GM23338 (cell line): Measurements from ENCODE around the gene RNF212B. TPM values are rescaled to one million over a fixed set of nuclear protein-coding genes. Genes with fewer than 3 reads are reported as not detected.

Source experiments
- ATAC-seq: fragments of 200-7000 bp; cut with Tn5 transposase; 3 replicates; pipeline ENCODE4 v1.9.1; 2020
- DNase-seq: peaks from one replicate; pipeline ENCODE4 v3.0.0-alpha.2; 2015; ENCODE audit warnings: low spot score
- H2AFZ ChIP-seq: fragments of 200-600 bp; sonication (generic); 2 replicates; pipeline ENCODE4 v1.8.0; 2016; ENCODE audit warnings: antibody characterized with exemption, mild to moderate bottlenecking, moderate library complexity
- H3F3A ChIP-seq: fragments of 200-600 bp; sonication (generic); replicated peaks from 2 replicates; pipeline ENCODE4 v1.8.0; 2017; ENCODE audit warnings: antibody characterized with exemption, mixed run types, low read depth
- H3K27ac ChIP-seq: fragments of 200-600 bp; sonication (generic); 2 replicates; pipeline ENCODE4 v1.6.1; 2016; ENCODE audit warnings: low read depth
- H3K27me3 ChIP-seq: fragments of 200-600 bp; sonication (generic); 2 replicates; pipeline ENCODE4 v1.8.0; 2016; ENCODE audit warnings: mild to moderate bottlenecking, mixed run types, moderate library complexity; ENCODE audit not compliant: insufficient read depth
- H3K36me3 ChIP-seq: fragments of 200-600 bp; sonication (generic); 2 replicates; pipeline ENCODE4 v1.8.0; 2016; ENCODE audit warnings: mild to moderate bottlenecking; ENCODE audit not compliant: insufficient read depth
- H3K4me1 ChIP-seq: fragments of 200-600 bp; sonication (generic); 2 replicates; pipeline ENCODE4 v1.8.0; 2016; ENCODE audit warnings: mild to moderate bottlenecking, moderate library complexity; ENCODE audit not compliant: insufficient read depth
- H3K4me2 ChIP-seq: fragments of 200-600 bp; sonication (generic); 2 replicates; pipeline ENCODE4 v1.7.1; 2017; ENCODE audit warnings: mixed run types
- H3K4me3 ChIP-seq: fragments of 200-600 bp; sonication (generic); 2 replicates; pipeline ENCODE4 v1.6.1; 2016; ENCODE audit warnings: mixed run types
- H3K79me2 ChIP-seq: fragments of 200-600 bp; sonication (generic); replicated peaks from 2 replicates; pipeline ENCODE4 v1.8.0; 2017; ENCODE audit warnings: mild to moderate bottlenecking; ENCODE audit not compliant: insufficient read depth
- H3K9me2 ChIP-seq: fragments of 200-600 bp; sonication (generic); 2 replicates; pipeline ENCODE4 v1.8.0; 2017; ENCODE audit not compliant: insufficient read depth
- H4K20me1 ChIP-seq: fragments of 200-600 bp; sonication (generic); replicated peaks from 2 replicates; pipeline ENCODE4 v1.8.0; 2017; ENCODE audit warnings: mild to moderate bottlenecking; ENCODE audit not compliant: insufficient read depth
- H3K27ac Mint-ChIP-seq: 2 replicates; pipeline ENCODE4 v1.8.0; 2020; ENCODE audit warnings: inconsistent platforms, mild to moderate bottlenecking, moderate library complexity, mixed read lengths
- H3K27me3 Mint-ChIP-seq: 3 replicates; pipeline ENCODE4 v1.8.0; 2022; ENCODE audit warnings: low read depth, mild to moderate bottlenecking, moderate library complexity, mixed read lengths, inconsistent platforms; ENCODE audit not compliant: insufficient read depth, poor library complexity
- H3K36me3 Mint-ChIP-seq: 3 replicates; pipeline ENCODE4 v1.8.0; 2021; ENCODE audit warnings: low read depth, mild to moderate bottlenecking, inconsistent platforms, moderate library complexity, mixed read lengths
- H3K4me1 Mint-ChIP-seq: 3 replicates; pipeline ENCODE4 v1.8.0; 2020; ENCODE audit warnings: mild to moderate bottlenecking, inconsistent platforms, mixed read lengths
- H3K4me3 Mint-ChIP-seq: 3 replicates; pipeline ENCODE4 v1.8.0; 2021; ENCODE audit warnings: moderate library complexity, mild to moderate bottlenecking, inconsistent platforms, mixed read lengths
- H3K9me3 Mint-ChIP-seq: 3 replicates; pipeline ENCODE4 v1.8.0; 2020; ENCODE audit warnings: moderate library complexity, mild to moderate bottlenecking, inconsistent platforms, mixed read lengths
- ETS1 ChIP-seq: IDR thresholded peaks from 2 replicates; pipeline ENCODE4 v1.6.1; 2016; ENCODE audit warnings: antibody characterized with exemption
- EZH2 ChIP-seq: fragments of 200-600 bp; sonication (generic); IDR thresholded peaks from one replicate; pipeline ENCODE4 v1.8.0; 2017; ENCODE audit warnings: antibody characterized with exemption, mild to moderate bottlenecking, low read depth; ENCODE audit not compliant: unreplicated experiment
- JUNB ChIP-seq: IDR thresholded peaks from one replicate; pipeline ENCODE4 v1.6.1; 2016; ENCODE audit warnings: antibody characterized with exemption; ENCODE audit not compliant: unreplicated experiment
- NANOG ChIP-seq: IDR thresholded peaks from 2 replicates; pipeline ENCODE4 v1.6.1; 2016; ENCODE audit warnings: antibody characterized with exemption, borderline replicate concordance
- POLR2AphosphoS5 ChIP-seq: IDR thresholded peaks from 2 replicates; pipeline ENCODE4 v1.6.1; 2016; ENCODE audit warnings: antibody characterized with exemption, low read depth
- ZNF114 ChIP-seq: fragments of 250-450 bp; sonication (Bioruptor Pico); IDR thresholded peaks from 2 replicates; pipeline ENCODE4 v1.5.0; 2020; ENCODE audit warnings: mild to moderate bottlenecking, moderate library complexity
- ZNF462 ChIP-seq: fragments of 250-450 bp; sonication (Bioruptor Pico); IDR thresholded peaks from 2 replicates; pipeline ENCODE4 v1.5.0; 2020; ENCODE audit warnings: mild to moderate bottlenecking, moderate library complexity
- polyA plus RNA-seq: library from polyadenylated mRNA; unstranded; fragments of >200 nt; fragmentation: Nextera tagmentation; extraction: Ambion mirVana; gene quantifications from 2 replicates; pipeline ENCODE4 v1.2.1, GENCODE V29; 2016
- total RNA-seq: library from RNA; depleted of rRNA; stranded (reverse); fragments of >200 nt; shearing (Covaris generic); gene quantifications from 2 replicates; pipeline ENCODE4 v1.2.3, GENCODE V29; 2014

RNF212B gene
- total and polyA plus RNA-seq, 2 experiments from 2014 or later = not detected

GRCh38 chr14:23269193-23269592 is 31.5 kb downstream of the RNF212B start (continued):
- TF ChIP-seq ZNF462 (CRISPR knock-in tag) = no peak
- no peak for TF ChIP-seq POLR2AphosphoS5
- TF ChIP-seq JUNB = no peak
- TF ChIP-seq ZNF114 (CRISPR knock-in tag) = no peak
- no peak for TF ChIP-seq ETS1
- TF ChIP-seq NANOG = no peak
- no peak for TF ChIP-seq EZH2

- no peak overlapping the region for H3K27ac ChIP-seq
- Mint-ChIP-seq H3K27ac (no peak overlapping the region), H3K27me3 (peaks cover 38% of the 10 kb centered on the region), H3K4me3 (no peak overlapping the region), H3K36me3 (peaks cover 18% of the 10 kb centered on the region), H3K4me1 (peaks cover 11% of the 10 kb centered on the region), H3K9me3 (peaks cover 4% of the 10 kb centered on the region; the same call in 2 of the 3 replicates)
- no peaks in the 10 kb centered on the region; the same call in none of the 2 replicates for H4K20me1 ChIP-seq
- no peak overlapping the region for H3K4me3 ChIP-seq
- TF ChIP-seq ETS1 (no peak), POLR2AphosphoS5 (0 out of 2 replicates have a peak, but pooled peaks have one; percentile 10)
- peaks cover 9% of the 10 kb centered on the region; the same call in 1 of the 2 replicates for H3K4me1 ChIP-seq
- ATAC-seq (no peak), DNase-seq (no peak)
- no peak overlapping the region for H3K4me2 ChIP-seq
- no peaks in the 10 kb centered on the region for H3K79me2 ChIP-seq
- peaks cover 81% of the 10 kb centered on the region for H3K27me3 ChIP-seq
- no peaks in the 10 kb centered on the region for H3K9me2 ChIP-seq
- H3F3A ChIP-seq = 0 out of 2 replicates have a peak, but pooled peaks cover 2% of the 10 kb centered on the region
- no peak overlapping the region for H2AFZ ChIP-seq
- no peaks in the 10 kb centered on the region for H3K36me3 ChIP-seq
Observed at GRCh38 chr14:23275412-23275811, 37.7 kb downstream of the RNF212B start.
